Smooth muscle cell of the brain vasculature (primary cell): ENCODE results near the gene BMP8A.
"Not testable (repeated sequence)": the region's sequence is repeated elsewhere in the genome, so short reads cannot be mapped to it uniquely, and the experiment has no call there.

Source experiments
- DNase-seq: peaks from one replicate; pipeline ENCODE4 v3.0.0-alpha.2; 2012; ENCODE audit warnings: low read depth, low spot score

BMP8A gene

DNA sequence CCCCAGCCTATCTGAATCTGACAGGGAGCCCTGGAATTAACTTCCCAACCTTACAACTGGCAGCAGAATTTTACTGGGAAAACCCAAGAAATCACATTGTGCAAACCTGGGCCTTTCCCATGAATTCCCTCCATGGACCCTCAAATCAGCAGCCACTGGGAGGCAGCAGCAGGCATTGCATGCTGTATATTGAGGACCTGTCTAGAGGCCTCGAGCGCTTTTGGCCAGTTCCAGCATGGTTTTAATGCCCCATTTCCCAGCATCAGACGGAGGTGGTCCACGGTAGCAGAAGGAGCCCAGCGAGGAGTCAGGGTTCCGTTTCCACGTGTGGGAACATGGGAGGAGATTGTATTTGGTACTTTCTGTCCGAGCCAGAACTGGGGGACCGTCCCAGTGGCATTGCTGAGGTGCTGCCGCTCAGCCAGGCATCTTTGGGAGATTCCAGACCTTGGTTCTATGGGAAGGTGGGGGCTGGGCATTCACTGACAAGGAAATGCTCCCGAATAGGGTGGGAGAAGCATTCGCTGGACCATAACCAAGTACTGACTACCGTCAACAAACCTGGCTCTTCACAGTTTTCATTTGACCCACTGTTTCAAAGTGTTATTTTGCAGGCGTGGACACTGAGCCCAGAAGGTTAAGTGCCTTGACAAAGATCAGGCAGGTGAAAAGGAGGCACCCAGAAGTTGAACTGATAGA is 15.9 kb downstream of the BMP8A start:
- DNase-seq = no peak

DNA sequence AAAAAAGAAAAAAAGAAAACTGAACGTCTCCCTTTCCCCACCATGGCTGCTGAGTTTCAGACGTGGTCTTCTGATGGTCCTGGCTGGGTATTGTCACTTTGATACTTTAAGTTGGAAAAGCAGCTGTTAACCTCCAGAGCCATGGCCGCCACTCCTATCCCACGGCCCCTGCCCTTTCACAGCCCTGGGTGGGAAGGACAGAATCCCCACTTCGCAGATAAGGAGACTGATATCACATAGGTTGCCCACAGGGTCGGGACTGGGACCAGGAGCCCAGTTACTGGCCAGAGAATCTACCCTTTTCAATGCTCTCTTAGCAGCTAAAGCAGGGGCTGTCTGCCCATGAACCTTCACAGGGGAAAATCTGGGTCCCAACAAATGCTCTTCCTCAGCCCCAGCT is 16.8 kb downstream of the BMP8A start:
- DNase-seq = no peak

DNA sequence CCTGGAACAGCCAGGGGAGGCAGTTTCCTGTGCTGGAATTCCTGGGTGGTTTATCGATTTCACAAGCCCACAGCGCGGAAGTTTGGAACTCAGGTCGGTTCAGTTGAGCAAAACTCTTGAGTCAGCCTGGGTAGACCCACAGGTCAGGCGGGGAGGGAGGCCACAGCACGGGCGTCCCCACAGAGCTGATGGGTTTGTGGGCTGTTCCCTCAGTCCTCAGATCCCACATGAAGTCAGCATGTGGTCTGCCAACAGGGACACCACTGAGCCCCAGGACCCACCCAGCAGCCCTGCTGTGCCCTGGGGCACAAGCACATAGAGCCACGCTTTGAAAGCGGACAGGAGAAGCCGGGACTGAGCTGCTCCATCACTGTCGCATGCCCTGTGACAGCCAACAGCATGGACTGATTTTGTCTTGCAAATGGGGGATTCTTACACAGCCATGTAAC is 17.4 kb downstream of the BMP8A start:
- no peak for DNase-seq

DNA sequence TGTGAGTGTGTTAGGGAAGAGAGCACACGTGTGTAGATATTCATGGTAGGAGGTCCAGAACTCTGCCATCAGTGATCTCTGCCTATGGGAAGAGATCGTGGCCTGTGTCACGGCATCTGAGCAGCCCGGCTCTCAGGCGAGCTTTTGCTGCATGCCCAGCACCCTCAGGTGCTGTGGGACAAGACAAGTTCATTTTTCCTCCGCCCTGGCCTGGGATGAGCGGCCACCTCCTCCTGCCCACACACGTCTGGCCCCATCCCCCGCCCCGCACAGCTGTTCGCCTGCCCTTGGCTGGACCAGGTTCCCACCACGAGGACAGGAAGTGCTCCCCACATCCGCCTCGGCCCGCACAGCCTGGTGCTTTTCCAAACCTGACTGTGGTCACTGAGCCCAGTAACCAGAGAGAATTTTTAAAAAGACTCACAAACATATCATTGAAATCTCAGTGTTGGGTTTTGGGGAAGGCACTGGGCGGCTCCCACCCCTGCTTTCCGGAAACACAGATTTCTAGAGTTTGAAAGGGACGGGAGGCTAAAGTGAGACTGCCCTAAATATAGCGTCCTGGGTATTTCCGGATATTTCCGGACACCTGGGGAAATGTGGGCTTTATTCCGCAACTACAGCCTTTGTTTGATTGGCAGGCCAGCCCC is 18.0 kb downstream of the BMP8A start:
- DNase-seq = no peak

DNA sequence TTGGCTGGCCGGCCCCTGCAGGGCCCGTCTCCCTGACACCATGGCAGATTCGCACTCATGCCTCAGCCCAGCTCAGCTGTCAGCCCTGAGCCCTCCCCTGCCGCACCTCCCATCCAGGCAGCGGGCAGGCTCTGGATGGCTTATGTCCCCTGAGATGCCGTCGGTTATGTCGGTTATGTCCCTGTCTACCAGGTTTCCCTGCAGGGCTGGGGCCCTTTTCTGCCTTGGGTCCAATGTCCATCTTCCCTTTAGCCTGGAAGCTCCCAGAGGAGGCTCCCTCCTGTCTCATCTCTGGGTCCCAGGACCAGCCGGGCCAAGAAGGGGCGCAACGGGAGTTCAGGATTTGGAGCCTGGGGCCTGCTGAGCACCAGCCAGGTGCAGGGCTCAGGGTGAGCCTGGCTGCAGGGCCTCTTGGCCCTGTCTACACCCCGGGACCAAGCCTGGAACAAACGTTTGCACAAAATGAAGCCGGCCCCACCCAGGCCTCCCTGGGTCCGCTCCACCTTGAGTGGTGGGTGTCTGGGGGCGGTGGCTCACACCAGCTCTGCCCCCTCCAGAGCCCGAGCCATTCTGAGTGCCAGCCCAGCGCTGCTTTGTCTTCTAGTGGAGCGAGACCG is 19.2 kb downstream of the BMP8A start:
- not testable (repeated sequence) for DNase-seq

DNA sequence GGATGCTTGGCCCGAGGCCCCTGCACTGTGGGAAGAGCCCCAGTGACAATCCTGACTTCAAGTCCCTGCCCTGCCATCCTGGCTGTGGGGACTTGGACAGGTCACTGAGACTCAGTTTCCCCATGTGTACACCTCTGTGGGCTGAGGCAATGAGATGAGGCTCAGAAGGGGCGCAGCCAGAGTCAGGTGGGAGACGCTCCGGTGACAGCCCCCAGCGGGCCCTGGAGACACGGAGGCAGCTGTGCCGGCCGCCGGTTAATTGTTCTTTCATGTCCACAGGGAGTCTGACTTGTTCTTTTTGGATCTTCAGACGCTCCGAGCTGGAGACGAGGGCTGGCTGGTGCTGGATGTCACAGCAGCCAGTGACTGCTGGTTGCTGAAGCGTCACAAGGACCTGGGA is 20.0 kb downstream of the BMP8A start:
- DNase-seq = not testable (repeated sequence)

DNA sequence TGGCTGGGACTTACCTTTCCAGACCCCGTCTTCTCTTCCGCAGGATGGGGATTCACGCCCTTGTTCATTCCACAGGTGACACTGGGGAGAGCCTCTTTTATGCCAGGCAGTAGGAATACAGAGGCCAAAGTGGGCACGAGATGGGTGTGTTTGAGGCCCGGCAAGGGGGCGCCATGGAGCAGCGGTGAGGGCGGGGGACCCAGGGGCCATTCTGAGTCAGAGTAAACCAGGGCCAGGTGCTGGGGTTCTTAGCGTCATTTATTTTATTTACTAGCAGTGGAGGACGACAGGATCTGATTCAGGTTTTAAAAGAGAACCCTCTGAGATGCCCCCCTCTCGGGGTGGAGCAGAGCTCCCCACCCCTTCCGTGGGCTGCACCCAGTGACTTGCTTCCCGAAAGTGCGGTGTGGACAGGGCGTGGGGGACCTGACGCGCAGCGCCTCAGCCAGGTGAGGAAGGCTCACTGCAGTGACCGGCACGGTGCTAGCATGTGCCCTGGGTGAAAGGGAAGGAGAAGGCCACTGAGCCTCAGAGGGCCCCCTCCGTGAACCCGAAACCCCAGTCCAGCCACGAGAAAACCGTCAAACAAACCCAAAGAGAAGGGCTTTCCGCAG is 20.9 kb downstream of the BMP8A start:
- DNase-seq = not testable (repeated sequence)

DNA sequence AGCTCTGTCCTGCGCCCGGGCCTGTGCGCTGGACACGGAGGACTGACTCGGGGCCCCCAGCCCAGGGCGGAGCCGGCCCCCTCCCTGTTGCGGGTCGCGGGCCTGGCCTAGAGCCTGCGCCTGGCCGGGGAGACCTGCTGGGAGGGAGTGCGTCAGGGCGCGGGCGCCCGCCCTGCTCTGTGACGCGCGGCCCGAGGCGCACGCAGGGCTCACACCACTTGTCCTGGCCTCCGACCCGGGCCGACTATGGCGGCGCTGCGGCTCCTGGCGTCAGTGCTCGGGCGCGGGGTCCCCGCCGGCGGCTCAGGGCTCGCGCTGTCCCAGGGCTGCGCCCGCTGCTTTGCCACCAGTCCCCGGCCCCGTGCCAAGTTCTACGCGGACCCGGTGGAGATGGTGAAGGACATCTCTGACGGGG is 23.3 kb downstream of the BMP8A start:
- DNase-seq = not testable (repeated sequence)

DNA sequence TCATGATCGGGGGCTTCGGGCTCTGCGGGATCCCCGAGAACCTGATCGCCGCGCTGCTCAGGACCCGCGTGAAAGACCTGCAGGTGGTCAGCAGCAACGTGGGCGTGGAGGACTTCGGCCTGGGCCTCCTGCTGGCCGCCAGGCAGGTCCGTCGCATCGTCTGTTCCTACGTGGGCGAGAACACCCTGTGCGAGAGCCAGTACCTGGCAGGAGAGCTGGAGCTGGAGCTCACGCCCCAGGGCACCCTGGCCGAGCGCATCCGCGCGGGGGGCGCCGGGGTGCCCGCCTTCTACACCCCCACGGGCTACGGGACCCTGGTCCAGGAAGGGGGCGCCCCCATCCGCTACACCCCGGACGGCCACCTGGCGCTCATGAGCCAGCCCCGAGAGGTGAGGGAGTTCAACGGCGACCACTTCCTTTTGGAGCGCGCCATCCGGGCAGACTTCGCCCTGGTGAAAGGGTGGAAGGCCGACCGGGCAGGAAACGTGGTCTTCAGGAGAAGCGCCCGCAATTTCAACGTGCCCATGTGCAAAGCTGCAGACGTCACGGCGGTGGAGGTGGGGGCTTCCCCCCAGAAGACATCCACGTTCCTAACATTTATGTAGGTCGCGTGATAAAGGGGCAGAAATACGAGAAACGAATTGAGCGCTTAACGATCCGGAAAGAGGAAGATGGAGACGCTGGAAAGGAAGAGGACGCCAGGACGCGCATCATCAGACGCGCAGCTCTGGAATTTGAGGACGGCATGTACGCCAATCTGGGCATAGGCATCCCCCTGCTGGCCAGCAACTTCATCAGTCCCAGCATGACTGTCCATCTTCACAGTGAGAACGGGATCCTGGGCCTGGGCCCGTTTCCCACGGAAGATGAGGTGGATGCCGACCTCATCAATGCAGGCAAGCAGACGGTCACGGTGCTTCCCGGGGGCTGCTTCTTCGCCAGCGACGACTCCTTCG is 24.0 kb downstream of the BMP8A start:
- not testable (repeated sequence) for DNase-seq

DNA sequence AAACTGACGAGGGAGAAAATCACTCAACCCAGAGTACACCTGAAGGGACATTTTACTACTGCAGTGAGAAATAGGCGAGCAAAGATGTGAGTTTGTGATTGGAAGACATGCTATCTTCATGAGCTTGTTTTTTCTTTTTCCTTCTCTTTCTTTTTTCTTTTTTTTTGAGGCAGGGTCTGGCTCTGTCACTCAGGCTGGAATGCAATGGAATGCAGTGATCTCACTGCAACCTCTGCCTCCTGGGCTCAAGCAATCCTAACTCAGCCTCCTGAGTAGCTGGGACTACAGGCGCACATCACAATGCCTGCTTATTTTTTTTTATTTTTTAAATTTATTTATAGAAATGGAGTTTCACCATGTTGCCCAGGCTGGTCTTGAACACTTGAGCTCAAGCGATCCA is 25.4 kb downstream of the BMP8A start:
- DNase-seq = not testable (repeated sequence)

DNA sequence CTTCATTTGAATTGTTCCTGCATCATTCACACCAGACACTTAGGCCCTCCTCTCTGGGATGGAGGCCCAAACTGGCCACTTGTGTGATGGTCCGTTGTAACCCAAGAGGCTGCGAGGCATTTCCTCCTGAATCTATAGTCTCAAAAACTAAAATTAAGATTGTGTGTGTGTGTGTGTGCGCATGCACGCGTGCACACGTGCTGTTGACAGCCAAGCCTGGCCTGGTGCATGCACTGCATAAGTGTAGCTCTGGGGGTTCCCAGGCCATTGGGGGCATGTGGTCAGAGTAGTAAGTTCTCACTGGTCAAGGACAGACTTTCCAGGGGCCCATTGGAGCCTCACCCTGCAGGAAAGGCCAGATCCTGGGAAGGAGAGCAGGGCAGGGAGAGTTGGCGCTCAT is 26.5 kb downstream of the BMP8A start:
- not testable (repeated sequence) for DNase-seq

DNA sequence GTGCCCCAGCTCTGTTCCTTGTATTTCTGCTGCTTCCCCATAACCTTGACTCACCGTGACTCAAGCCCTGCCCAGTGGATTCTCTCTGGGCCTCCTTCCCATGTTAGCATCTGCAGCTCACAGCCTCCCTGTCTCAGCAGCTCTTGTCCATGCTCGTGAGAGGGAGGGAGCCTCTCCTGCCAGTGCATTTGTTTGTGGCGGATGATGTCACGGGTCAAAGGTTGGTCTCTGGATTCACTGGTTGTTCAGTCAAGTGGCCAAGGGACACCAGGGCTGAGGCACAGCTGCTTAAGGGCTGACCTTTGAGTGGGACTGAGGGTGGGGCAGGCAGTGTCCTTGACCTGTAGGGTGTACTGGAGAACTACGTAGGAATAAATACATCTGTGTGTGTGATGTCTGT is 27.9 kb downstream of the BMP8A start:
- DNase-seq = not testable (repeated sequence)

DNA sequence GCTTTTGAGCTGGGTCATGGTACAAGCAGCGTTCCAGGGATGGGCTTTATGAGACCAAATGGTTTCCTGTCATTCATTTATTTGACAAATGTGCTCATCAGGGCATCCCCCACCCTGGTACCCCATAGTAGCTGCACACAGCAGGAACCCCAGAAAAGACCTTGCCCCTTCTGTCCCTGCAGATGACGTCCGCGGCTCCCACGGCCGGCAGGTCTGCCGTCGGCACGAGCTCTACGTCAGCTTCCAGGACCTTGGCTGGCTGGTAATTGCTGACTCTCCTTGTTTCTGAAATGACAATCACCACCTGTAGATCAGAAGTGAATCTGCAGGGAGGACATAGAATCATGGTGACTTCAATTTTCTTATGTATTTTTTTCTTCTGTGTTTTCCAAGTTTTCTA is 30.8 kb downstream of the BMP8A start:
- DNase-seq = not testable (repeated sequence)

DNA sequence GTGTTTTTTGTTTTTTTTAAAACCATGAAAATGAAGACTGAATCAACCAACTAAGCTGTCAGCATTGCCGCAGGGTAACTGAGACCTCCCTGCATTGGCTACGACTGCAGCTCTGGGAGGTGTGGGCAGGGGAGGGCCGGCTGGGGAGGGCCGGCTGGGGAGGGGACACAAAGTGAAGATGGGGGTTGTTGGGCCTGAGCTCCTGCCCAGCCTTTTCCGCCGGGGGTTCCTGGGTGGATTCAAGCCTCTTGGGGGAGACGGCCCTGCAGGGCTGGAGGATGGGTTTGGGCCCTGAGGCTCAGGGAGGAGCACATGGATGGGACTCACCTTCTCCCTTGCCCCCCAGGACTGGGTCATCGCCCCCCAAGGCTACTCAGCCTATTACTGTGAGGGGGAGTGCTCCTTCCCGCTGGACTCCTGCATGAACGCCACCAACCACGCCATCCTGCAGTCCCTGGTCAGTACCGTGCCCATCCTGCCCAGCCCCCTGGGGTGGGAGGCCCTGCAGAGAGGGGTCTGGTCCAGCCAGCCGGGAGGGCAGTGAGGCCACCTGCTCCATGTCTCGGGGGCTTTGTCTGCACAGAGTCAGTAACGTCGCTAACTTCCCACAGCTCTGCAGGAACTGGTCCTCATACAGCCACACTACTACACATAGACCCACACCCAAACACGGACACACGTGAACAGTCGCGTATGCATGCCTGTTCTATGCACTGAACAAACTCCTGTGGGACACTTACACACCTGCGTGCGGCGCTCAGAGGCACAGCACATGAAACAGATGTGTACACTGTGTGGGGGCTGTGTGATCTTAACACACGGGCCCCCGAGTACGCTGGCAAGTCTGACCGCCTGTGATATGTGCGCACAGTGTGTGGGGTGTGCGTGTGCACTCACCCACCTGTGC is 31.5 kb downstream of the BMP8A start:
- DNase-seq = no peak

DNA sequence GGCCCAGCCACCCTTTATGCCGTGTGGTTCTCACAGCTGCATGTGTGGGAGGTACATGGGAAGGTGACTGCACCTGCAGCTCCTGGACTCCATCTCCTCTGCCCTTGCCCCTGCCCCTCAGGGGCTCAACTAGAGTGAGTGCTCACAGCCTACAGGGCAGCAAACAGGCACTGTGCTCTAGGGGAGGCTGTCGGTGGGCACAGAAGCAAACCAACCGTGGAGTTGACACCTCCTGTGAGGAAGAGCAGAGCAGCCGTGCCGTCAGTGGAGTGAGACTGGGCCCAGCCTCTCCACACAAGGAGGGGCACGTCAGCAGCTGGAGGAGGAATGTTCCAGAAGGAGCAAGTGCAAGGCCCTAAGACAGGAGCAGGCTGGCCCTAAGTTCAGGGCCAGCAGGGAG is 32.7 kb downstream of the BMP8A start:
- no peak for DNase-seq

DNA sequence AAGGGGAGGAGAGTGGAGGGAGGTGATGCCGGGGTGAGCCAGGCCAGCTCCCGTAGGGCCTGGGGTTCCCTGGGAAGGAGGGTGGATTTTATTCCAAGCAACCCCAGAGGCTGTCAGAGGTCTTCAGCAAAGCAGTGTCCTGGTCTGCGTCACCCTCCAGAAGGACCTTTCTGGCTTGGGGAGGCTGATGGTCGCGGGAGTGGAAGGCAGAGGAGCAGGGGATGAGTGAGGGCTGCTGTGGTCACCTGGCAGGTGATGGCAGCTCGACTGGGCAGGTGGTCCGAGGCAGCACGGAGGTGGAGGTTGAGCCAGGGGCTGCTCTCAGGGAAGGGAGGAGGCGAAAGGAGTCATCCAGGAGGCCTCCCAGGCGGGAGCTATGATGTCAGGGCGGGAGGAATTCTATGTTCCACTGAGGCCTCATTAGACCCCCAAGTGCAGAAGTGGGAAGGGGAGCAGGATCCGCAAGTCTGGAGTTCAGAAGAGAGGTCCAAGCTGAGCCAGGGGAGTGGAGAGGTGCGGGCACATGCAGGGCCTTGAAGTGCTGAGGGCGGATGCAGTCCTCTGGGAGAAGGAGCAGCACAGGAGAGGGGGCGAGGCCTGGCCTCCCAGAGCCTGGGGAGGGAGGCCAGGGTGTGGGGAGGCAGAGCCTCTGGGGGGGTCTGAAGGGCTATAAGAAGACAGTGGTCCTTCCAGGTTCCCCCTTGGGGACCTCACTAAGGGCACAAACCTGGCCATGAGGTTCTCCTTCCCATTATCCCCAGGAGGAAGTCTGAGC is 33.3 kb downstream of the BMP8A start:
- no peak for DNase-seq

DNA sequence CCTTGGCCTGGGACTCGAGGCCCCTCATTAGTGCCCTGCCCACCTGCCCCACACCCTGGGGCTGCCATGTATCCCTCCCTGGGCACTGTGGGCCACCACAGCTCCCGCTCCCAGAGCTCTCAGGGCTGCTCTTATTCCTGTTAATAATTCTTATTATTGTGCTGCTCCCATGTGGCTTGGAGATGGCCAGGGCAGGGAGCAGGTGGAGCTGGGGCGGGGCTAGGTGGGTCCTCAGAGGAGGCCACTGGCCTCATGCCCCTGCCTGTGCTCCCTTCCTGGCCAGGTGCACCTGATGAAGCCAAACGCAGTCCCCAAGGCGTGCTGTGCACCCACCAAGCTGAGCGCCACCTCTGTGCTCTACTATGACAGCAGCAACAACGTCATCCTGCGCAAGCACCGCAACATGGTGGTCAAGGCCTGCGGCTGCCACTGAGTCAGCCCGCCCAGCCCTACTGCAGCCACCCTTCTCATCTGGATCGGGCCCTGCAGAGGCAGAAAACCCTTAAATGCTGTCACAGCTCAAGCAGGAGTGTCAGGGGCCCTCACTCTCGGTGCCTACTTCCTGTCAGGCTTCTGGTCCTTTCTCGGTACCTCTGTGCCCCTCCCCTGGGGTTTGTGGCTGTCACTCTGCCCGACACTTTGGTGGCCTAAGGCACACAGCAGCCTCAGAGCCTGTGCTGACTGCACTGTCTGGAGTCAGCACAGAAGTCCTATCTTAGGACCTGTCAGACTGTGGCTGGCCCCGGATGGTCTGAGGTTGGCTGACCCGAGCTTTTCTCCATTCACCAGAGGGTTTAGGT is 34.1 kb downstream of the BMP8A start:
- DNase-seq = no peak

DNA sequence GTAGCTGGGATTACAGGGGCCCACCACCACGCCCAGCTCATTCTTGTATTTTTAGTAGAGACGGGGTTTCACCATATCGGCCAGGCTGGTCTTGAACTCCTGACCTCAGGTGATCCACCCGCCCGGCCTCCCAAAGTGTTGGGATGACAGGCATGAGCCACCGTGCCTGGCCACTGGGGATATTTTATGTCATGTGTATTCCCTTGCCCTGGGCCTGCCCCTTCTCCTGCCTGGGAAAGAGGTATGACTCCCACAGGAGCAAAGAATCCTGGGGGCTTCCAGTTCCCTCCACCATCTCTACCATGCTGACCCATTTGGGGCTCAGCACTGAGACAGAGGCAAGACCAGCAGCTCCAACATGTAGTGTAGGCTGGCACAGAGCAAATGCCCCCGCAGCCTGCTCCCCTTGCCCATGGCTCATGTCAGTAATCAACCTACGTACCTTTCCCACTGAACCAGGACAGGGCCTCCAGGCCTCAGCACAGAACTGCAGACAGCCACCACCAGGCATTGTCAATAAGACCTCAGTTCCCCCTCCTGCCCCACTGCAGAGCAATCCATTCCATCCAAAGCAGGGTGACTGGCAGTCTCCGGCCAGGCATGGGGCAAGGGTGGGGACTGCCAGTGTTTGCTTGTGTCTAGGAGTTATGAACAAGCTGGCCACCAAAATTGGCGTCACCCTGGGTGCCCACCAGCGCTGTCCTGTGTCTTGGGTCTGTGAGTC is 35.2 kb downstream of the BMP8A start:
- DNase-seq = no peak
